ENCODE results near the gene COIL. TPM values are rescaled to one million over a fixed set of nuclear protein-coding genes. Genes with fewer than 3 reads are reported as not detected.
"Not testable (repeated sequence)": the region's sequence is repeated elsewhere in the genome, so short reads cannot be mapped to it uniquely, and the experiment has no call there.

Gene COIL, protein sequence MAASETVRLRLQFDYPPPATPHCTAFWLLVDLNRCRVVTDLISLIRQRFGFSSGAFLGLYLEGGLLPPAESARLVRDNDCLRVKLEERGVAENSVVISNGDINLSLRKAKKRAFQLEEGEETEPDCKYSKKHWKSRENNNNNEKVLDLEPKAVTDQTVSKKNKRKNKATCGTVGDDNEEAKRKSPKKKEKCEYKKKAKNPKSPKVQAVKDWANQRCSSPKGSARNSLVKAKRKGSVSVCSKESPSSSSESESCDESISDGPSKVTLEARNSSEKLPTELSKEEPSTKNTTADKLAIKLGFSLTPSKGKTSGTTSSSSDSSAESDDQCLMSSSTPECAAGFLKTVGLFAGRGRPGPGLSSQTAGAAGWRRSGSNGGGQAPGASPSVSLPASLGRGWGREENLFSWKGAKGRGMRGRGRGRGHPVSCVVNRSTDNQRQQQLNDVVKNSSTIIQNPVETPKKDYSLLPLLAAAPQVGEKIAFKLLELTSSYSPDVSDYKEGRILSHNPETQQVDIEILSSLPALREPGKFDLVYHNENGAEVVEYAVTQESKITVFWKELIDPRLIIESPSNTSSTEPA
- 16.5 and 18.8 TPM in 2 replicates for total RNA-seq

DNA sequence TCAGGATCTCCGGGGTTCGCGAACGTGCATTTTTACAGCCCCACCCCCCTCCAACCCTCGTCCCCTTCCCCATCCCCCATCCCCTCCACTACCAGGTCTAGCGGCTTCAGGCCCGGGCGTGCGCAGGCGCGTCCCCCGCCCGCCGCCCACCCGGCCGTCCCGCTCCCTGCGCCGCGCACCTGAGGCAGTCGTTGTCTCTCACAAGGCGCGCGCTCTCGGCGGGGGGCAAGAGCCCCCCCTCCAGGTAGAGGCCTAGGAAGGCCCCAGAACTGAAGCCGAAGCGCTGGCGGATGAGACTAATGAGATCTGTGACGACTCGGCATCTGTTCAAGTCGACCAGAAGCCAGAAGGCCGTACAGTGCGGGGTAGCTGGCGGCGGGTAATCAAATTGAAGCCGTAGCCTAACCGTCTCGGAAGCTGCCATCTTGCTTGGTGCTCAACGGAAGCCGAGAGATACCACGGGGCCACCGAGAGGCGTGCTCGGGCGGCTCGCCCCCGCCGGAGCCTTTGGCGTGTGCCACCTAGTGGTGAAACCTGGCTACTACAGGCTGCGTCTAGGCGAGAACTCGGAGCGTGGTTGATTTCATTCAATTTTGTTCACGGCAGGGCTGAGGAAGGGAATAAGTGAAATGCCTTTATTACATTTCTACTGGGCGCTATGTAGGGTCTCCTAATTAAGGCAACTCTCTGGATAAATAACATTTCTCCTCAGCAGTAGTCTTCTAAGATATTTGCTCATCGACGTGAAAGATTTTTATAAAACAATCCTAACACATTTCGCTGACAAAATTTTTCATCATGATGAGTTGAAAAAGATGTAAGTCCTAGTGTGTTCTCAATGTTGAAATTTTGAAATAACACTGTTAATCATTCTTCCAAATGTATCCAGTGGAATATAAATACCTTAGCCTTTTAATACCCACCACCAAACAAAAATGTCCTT is at the start of gene COIL:
Gene COIL, minus strand, starts transcription at position 455 of the 943 bp plus-strand sequence. Its CDS starts 31 bp downstream, at position 424.
- DNase-seq: peak; percentile 96

DNA sequence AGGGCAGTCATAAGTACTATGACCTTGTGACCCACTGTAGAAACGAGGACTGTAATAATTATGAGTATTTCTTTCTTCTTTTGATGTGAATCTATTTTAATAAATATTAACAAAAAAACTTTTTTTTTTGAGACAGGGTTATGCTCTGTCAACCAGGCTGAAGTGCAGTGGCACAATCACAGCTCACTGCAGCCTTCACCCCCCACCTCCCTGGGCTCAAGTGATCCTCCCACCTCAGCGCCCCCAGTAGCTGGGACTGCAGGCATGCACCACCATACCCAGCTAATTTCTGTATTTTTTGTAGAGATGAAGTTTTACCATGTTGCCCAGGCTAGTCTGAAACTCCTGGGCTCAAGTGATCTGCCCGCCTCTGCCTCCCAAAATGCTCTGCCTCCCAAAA is 49.6 kb upstream of the COIL start:
- no peak for DNase-seq

DNA sequence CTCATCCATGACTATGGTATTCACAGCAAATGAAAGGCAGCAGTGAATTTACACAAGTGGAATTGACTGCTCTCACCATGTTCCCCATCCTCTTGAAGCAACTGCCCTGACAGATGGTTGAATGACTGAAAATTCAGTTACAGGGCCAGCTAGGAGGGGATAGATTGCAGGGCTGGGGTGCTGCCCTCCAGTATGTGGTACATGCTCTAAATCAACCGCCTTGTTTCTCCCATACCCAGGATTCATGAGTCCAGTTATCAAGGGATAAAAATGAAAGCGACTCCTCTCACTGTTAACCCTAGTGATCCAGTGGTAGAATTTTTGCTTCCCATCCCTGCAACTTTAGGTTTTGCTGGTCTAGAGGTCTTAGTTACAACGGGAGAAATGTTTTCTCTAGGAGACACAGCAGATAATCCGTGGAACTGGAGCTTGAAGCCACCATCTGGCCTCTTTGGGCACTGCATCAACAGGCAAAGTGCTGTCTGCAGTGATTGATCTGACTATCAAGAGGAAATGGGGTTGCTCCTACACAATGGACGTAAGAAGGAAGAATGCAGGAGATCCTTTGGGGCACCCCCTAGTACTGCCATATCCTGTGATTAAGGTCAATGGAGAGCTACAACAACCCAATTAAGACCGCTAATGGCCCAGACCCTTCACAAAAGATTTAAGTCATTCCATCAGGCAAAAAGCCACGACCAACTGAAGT is 49.0 kb upstream of the COIL start:
- DNase-seq: peak; percentile 75

DNA sequence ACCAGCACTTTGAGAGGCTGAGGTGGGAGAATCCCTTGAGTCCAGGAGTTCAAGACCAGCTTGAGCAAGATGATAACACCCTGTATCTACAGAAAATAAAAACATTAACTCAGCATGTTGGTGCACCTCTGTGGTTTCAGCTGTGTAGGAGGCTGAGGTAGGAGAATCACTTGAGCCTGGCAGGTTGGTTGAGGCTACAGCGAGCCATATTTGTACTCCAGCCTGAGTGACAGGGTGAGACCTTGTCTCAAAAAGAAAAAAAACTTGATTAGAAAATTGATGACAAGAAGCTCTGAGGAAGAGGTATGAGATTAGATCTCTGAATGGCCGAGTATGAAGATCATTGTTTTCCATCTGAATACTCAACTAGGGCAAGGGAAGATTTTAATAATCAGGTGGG is 48.1 kb upstream of the COIL start:
- DNase-seq: no peak

DNA sequence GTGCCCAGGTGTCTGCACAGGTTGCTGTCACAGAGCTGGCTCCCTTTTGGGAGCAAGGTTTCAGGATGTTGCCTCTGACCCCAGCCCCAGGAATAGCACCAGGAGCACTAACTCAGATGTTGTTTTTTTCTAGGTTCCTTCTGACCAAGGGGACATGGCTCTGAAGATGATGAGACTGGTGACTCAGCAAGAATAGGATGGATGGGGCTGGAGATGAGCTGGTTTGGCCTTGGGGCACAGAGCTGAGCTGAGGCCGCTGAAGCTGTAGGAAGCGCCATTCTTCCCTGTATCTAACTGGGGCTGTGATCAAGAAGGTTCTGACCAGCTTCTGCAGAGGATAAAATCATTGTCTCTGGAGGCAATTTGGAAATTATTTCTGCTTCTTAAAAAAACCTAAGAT is 45.2 kb upstream of the COIL start:
- no peak for DNase-seq

DNA sequence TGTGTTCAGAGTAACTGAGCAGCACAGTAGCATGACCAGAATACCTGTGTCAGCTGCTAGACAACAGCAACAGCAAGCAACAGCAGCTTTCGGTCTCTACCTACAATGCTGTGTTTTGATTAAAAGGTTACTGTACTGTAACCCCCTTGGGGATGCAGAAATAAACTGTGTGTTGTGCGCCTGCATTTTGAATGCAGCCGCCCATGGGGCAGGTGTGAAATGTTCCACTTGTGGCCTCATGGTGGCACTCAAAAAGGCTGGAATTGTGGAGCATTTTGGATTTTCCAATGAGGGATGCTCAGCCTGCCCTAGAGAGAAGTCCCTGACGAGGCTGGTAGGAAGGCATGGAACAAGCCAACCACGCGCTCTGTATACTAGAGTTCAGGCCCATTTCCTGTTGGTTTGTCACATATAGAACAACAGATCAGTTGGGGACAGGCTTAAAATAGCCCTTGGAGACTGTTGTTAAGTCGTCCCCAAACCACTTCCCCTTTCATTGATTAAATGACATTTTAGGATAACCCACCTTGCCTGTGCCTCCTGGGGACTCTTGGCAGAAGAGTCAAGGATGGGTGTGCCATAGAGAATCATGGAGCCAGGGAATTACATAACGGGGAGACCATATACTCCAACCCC is 44.2 kb upstream of the COIL start:
- DNase-seq: no peak

DNA sequence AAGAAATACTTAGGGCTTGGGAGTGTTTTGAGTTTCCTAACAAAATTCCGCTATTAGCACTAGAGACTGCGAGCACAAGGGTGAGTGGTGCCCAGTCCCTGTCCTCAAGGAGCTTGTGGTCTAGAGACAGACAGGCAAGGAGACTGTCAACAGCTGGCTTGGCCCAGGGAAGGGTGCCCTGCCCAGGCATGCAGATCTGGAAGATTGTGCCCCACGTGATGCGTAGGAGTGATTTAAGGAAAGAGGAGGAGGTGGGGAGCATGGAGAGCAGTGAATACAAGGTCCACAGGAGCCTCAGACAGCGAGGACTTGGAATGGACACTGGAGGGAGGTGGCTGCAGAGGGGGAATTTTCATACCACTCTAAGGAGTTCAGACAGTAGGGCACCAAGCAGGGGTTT is 42.1 kb upstream of the COIL start:
- DNase-seq: no peak

DNA sequence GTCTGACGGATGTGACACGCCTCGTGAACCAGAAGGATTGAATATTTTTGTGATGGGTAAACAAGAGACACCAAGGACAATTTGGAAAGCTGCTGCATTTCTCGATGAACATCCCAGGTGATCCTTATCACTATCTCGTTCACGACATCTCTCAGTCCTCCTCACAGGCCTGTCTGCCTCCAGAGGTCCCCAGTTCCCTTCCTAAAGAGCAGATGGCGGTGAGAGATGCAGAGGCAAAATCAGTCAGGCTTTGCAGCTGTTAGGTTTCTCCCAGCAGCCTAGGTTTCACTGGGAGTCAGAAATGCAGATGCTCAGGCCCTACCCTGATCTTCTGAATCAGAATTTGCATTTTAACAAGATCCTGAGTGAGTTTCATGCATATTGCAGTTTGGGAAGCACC is 40.7 kb upstream of the COIL start:
- no peak for DNase-seq

DNA sequence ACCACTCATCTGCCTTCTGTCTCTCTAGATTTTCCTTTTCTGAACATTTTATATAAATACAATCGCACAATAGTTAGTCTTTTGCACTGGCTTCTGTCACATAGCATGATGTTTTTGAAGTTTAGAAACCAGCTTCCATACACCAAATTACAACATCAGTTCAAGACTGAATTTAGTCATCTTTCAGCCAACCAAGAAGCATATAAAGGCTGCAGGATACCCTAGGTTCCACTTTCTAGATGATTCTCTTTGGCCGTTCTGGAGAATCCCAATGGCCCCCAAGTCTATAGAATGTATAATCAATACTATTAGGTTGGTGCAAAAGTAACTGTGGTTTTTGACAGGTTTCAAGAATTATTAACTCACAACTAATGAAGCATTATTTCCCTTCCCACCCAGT is 36.5 kb upstream of the COIL start:
- no peak for DNase-seq

DNA sequence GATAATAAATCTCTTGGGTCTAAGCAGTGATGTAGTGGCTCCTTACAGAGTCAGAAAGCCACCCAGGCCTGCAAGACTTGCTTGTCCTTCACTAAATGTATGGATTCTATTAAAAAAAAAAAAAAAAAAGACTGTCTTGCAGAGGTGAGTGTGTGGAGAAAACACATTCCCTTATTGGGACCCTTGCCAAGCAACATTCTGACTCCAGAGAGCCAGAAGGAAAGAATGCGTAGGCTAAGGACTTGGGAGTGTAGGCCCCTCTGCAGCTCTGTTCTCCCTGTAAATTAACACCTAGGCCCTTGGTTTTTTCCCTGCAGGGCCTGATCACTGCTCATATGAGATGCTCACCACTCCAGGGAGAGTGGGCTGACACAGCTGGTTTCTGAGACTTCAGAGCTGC is 34.9 kb upstream of the COIL start:
- no peak for DNase-seq

DNA sequence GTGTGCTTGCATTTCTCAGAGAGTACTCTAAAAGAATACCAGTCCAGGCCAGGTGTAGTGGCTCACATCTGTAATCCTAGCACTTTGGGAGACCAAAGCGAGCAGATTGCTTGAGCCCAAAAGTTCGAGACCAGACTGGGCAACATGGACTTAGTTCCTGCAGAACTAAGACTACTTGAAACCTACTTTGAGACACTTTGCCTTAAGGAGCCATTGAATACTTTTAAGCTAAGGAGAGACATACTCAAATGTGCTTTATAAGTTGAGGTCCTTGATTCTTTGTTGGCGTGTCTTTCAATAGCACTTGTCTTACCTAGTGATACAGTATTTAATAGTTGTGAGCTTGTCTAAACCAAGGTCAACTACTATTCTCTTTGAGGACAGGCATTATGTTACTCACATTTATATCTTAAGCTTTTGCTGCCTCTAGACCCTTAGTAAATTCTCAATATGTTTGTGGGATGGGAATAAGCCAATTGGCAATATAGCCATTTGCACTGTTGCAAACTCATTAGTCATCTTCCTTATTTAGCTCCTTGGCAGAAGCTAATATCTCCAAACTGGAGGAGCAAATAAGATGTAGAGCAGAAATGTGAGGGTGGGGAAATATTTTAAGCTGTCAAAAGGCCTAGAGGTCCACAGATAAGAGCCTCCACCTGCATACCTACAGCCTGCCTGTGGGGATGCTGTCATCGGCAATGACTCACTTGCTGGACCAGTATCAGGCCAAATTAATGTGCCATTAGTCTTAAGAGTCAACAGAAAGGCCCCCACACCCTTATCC is 33.4 kb upstream of the COIL start:
- no peak for DNase-seq

DNA sequence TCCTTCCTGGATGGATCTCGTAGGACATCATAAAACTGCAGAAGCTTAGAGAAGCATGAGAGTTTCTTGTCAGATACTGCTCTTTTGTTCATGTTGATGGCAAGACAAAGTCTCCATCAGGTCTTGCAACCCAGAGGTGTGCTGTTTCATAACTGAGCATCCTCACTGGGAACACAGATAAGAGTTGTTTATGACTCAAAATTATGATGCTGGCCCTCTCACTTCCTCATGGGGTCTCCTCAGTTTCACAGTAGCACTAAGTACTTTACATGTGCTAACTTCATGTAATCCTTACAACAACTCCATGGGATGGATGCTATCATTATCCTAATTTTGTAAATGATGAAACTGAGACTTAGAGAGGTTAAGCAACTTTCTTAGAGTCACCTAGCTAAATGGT is 31.5 kb upstream of the COIL start:
- DNase-seq: no peak

DNA sequence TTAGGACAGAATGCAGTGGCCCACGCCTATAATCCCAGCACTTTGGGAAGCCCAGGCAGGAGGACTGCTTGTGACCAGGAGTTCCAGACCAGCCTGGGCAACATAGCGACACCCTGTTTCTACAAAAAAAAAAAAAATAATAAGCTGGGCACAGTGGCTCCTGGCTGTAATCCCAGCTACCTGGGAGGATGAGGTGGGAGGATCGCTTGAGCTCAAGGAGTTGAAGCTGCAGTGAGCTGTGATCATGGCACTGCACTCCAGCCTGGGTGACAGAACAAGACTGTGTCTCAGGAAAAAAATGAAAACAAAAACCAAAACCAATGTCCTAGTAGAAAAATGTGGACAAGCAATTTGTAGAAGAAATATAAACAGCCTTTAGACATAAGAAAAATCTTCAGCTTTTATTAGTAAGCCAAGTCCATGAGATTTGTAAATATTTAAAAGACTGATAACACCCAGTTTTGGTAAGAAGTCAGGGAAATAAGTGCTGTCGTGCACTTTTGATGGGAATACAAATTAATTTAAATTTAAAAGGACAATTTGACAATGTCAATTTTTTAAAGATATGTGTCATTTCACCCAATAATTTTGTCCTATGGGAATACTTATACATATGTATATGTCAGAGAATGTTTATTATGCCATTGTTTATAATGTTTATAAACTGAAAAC is 28.2 kb upstream of the COIL start:
- DNase-seq: no peak

DNA sequence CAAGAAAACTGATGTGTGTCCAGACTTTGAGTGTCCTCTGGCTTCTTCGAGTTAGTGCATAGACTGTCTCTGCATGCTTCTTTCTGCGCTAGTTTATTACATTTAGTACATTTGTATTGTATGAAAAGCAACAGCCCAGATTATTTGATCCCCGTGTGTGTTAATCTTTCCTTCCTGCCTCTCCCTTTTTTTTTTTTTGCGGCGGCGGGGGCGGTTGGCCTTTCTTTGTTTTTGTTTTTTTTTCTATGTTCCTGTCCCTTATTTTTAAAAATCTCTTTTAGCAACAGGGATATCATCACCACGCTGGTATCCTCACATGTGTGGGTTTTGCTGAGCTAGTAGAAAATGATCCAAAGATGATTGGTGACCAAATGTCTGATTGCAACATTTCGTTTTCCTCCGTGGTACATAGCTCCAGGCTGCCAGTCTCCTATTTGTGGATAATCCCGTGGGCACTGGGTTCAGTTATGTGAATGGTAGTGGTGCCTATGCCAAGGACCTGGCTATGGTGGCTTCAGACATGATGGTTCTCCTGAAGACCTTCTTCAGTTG is 26.5 kb upstream of the COIL start:
- no peak for DNase-seq

DNA sequence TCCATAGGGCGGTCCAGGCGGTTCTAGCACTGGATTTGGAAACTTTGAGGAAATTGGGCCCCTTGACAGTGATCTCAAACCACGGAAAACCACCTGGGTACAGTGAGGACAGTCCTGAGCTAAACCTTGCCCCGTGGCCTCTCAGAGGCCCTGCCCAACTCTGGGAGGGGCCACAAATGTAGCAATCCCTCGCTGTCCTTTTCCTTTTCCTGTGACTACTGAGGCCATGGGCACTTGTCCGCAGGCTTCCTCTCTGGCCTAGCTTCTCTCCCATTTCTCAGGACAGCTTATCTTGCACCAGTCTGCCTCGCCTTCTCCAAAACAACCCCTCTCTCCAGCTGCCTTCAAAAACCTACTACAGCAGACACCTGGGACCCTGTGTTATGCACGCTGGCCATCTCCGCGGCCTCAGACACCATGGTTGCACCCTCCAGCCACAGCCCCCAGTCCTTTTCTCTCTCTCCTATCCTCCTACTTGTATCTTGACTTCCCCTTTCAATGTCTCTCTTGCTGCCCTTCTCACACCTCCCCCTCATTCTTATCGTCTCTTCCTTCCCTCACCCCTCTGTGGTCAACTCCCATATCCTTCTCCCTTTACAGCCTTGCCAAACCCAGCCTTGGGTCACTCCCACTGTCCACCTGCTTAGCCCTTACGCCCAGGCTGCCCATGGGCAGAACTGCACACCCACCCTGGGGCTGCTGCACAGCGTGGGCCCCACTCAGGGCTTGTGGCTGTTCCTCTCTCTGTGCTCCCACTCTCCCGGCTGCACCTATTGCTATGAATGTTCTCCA is 24.7 kb upstream of the COIL start:
- DNase-seq: no peak

DNA sequence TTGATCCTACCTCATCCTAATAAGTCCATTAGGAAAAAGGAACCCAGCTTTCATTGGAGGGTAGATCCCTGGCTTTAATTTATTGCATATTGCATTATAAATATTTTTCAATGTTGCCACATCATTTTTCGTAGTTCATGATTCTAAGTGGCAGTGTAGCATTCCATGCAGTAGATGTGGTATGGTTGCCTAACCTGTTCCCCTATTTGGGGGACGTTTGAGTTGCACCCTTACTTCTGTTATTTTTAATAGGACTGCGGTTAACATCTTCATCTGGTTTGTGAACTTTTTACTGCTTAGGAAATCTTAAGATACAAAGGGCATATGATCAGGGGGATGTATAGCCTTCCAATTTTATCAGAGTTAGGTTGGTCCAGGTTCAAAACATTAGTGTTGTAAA is 22.5 kb upstream of the COIL start:
- no peak for DNase-seq

DNA sequence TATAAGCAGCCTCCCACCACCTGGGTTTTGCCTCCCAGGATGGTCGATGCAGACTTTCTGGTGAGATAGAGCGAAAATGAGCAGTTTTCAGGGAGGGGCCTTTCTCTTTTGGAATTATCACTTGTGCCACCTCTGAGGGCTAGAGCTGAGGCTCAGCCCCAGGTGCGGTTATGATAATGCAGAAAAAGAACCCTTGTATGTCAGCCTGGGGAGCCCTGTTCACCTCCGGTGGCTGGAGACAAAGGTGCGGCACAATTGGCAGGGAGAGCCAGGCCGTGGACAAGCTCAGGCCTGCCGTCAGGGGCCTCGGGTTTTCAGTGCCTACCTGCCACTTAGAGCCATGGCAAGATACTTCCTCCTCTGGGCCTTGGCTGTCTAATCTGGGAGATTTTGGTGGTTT is 21.5 kb upstream of the COIL start:
- DNase-seq: no peak

DNA sequence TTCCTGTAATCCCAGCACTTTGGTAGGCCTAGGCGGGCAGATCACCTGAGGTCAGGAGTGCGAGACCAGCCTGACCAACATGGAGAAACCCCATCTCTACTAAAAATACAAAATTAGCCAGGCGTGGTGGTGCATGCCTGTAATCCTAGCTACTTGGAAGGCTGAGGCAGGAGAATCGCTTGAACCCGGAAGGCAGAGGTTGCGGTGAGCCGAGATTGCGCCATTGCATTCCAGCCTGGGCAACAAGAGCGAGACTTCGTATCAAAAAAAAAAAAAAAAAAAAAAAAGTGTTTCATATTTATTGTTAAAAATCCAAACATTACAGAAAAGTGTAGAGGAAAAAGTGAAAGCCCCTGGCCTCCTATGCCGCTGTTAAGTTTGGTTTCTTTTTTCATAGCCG is 19.7 kb upstream of the COIL start:
- not testable (repeated sequence) for DNase-seq

DNA sequence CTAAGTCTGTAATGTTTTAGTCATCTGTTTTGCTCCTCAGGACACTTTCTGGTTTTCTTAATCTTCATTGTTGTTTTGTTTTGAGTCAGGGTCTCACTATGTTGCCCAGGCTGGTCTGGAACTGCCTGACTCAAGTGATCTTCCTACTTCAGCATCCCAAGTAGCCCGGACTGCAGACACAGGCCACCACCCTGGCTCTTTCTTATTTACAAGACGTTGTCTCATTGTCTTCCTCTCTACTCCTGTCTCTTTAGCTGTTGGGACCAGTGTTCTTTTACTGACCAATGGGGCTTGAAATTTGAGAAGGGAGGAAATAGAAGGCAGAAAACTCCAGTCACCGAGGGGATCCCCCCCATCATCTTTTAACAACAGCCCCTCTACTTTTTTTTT is 18.2 kb upstream of the COIL start:
- no peak for DNase-seq

Data from dermis blood vessel endothelial cell (primary cell).